HG03196 (cell line): Measurements from ENCODE around the gene KLF15.

Source experiments
- ATAC-seq: cut with Tn5 transposase; IDR thresholded peaks from one replicate; pipeline ENCODE4 v1.9.1; 2021; ENCODE audit not compliant: unreplicated experiment

The KLF15 gene

DNA sequence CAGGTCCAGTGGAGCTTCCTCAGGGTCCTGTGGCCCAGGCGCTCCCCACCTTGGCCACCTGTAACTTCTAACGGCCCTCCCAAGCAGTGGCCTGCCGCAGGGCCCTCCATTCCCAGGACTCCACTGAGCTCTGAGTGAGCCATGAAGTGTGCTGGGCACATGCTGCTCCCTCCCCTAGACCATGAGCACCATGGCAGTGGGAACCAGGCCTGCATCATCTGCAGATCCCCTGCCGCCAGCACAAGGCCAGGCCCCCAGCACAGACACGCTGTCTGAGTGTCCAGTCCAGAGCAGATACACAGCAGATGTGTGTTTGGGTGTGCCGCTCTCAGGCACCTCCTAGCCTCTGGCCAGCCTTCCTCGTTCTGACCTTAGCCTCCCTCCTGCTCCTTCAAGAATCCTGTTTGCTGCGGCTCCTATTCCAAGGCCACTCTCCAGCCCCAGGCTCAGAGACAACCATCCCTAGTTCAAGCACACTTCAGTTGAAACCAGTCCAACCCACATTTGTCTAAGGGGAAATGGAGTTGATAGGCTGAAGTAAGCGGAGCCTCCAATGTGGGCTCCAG, 7.0 kb upstream of the KLF15 start:
- no peak for ATAC-seq

- no peak for ATAC-seq
Measured at GRCh38 chr3:126361211-126361610, 4.0 kb upstream of the KLF15 start.

DNA sequence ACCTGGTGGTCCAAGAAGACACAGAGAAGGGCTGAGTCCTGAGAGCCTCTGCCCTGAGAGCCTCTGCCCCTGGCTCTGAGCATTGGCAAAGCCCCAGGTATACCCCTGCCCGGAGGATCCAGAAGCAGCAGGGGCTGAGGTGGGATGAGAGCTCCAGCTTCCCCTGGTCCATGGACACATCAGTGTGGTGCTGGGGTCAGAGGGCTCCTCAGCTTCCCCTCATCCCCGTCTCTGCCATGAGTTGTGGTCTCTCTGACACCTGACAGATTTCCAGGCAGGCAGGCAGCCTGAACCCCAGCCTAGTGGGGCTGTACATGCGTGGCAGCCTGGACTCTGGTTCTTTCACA, 3.5 kb upstream of the KLF15 start:
- ATAC-seq = no peak

DNA sequence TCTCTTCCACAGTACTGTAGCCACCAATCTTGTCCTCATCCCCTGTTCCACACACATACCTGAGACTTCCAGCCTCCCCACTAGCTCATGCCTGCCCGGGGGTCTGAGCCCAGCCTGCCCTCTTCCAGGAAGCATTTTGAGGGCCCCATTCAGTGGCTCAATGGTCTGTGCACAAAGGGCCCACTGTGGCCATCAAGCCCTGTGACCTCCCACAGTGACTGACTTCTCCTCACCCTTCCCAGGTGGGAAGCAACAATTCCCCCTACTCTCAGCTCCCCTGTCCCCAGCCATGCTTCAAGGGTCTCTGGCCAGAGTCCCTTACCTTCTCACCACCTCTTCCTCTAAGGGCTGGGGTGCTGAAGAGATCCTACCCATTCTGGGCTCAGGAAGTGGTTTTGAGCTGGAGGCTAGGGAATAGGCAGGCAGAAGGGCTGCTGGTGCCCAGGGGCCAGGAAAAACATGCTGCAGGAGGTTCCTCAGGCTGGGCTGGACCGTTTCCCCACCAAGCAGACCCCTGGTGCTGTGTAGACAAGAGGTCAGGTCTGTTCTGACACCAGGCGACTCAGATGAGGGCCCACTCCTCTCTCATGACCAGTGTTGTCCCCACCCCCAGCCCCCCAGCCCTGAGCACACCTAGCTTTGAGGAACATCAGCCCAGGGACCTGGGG, 3.0 kb upstream of the KLF15 start:
- no peak for ATAC-seq

- ATAC-seq = no peak
Measured at GRCh38 chr3:126358816-126359181, 1.6 kb upstream of the KLF15 start.

GRCh38 chr3:126358038-126358815, 1.0 kb upstream of the KLF15 start:
- no peak for ATAC-seq

GRCh38 chr3:126356373-126357264, 589 bp downstream of the KLF15 start:
- ATAC-seq = no peak

GRCh38 chr3:126355777-126356372, 1.3 kb downstream of the KLF15 start:
- no peak for ATAC-seq

DNA sequence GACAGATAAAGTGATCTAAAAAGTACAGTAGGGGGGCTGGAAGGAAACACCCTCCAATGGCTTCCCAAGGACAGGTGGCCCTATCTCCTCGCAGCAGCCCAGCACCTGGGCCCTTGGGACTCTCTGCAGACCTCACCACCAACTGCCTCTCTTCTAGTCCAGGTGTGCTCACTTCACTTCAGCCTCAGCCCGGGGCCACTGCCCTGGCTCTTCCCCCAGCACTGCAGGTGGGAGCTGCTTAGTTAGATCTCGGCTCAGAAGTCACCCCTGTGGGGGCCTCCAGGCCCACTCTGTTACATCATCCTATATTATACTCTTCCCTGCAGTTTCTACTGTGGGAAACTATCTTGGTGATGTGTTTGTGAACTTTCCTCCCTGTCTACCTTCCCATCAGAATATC, 2.0 kb downstream of the KLF15 start:
- ATAC-seq = no peak

DNA sequence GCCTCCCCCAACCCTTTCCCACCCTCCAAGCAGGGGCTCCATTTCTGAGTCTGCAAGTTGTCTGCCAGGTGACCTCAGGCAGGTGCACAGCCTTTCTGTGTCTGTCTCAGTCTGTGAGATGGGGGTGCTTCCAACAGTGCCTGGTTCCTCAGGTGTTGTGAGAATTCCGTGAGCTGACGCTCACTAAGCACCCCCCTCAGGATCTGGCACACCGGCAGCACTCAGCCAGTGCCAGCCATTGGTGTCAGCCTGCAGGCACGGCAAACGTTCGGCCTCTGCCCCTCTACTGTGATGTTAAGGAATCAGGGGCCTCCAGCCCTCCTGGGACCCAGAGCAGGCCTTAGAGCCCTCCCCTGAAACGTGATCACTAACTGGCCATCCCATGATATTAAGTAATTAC, 2.4 kb downstream of the KLF15 start:
- no peak for ATAC-seq

DNA sequence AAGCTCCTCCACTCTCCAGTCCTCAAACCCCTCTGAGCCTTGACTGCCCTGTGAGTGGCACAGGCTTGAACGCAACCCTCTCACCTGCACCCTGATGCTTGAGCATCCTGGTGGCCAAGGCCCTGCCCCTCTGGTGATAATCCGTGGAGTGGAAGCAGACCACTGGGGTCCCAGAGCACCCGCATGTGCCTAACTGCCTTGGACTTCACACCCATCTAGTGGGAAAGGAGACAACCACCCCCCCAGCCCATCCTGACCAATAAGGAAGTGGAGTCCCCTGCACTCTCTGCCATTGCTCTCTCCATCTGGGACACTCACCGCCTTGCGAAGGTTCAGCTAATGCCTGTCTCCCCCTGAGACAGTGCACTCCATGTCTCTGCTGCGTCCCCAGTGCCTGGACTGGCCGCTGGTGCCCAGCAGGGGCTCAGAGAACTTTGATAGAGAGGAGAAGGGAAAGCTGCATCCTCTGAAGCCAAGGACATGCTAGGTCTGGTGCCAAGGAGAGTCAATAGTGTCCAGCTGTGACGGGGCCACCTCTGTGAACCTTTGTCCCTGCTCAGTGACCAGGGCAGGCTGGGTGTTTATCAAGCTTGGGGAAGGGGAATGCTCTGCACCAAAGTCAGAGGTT, 3.4 kb downstream of the KLF15 start:
- no peak for ATAC-seq

DNA sequence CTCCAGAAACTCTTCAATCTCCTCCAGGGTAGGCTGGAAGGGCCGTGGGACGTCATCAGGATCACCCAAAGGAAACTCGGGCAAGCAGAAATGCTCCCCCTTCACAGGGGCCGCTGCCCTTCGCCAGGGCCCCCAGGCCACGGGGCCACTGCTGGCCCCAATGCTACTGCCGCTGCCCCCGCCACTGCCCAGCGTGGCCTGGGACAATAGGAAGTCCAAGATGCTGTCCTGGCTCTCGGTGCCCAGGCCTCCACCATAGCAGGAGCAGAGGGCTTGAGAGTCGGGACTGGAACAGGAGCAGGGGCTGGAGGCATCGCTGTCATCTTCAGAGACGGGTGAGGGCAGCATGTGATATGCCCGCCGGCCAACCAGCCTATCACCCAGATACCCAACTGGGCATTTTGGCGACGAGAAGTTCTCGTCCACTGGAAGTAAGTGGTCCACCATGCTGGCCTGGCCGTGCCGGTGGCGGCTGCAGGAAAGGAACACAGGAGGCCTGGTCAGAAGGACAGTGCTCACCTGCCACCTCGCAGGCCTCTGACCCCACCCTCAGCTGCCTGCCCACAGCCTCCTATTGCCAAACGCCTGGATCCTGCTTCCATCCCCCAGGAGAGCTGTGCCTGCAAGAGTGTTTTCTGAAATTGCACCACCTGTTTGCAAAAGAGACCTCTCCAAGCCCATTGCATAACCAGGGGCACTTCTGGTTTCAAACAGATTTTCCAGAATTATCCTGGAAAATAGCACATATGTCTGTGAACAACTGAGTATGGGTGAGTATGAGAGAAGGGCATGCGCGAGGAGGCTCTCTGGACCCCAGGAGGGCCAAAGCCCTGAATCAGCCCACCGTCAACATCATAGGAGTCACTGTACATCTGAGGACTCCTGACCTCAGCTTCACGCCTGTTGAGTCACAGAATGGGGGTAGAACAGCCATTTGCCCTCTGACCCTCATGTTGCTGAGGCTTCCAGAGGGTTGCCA, 4.4 kb downstream of the KLF15 start:
- no peak for ATAC-seq

DNA sequence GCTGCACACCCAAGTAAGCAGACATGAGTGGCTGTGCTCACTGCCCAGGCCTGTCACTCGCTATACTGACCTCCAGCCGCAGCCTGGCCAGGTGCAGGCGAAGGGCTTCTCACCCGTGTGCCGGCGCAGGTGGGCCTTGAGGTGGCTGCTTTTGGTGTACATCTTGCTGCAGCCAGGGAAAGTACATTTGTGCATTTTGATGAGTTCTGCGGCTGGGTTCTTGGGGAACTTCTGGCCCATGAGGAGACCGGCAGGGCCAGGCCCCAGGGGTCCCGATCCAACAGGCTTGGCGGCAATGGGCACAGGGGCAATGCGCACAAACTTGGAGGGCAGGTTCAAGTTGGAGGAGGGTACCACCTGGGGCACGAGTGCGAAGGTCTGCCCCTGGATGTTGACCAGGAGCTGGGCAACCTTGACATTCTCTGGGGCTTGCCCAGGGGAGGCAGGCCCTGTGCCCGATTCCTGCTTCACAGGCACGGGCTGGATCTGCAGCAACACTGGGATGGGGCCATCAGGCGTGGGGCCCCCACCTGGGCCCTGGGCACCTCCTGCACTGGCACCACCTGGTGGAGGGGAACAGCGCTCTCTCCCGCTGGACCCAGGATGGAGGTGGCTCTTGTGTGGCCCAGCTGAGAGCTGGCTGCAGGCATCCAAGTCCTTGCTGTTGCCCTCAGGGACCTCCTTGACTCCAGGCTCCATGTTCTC, 5.3 kb downstream of the KLF15 start:
- ATAC-seq = no peak

GRCh38 chr3:126351086-126351770, 6.0 kb downstream of the KLF15 start:
- ATAC-seq = no peak

DNA sequence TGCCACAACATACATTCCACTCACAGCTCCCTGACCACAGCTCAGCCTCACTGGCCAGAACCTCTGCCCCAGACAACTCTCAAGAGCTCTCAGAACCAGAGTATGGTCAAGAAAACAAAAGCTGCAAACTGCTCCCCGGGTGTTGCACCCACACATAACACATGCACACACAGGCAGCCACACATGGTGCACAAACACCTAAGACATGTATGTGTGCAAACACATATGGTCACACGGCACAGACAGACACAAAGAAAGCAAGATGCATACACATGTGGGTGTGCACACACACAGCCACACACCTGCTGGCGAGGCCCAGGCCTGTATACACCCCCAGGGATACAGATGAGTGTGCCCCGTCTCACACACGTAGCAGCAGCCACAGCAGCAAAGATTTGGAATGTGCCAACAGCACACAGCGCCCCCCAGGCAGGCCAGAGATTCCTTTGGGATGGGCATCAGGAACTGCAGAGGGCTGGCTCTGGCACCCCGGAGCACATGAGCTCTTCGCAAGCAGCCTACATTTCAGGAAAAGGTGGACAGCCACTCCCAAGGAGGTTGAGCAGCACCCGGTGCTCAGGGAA, 6.6 kb downstream of the KLF15 start:
- no peak for ATAC-seq

DNA sequence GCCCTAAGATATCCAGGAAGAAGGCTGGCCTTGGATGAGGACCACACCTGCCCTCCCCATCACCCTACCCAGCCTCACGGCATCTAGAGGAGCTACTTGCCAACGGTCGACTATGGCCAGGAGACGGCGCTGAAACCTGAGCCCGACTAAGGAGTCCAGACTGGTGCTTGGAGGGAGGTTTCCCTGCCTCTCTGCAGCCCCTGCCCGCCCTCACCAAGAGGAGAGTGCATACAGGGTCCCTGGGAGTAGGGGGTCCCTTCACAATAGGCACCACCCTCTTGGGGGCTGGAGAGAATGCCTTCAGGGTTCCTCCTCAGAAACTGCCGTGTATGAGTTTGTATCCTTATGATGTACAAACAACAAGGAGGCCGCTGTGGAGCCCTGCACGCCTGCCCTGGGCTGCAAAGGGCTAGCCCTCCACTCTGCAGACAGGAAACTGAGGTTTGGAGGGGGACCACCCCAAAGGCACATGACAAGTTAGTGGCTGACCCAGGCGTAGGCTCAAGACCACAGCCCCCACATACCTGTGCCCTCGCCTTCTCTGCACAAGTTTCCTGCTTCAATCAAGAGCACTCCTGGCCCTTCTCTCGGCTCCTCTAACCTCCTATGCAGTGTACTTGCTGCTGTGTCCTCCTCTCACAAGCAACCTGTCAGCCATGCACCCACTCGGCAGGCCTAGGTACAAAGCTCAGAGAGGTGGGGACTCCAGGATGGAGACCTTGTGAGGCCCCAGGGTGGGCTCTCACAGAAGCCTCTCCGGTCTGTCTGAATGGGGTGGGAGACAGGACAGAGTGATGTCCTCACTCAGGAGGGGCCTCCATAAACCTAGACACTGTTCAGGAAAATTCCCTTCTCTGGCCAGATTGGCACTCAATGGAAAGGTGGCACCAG, 7.4 kb downstream of the KLF15 start:
- no peak for ATAC-seq

- no peak for ATAC-seq
Measured at GRCh38 chr3:126349071-126349470, 8.1 kb downstream of the KLF15 start.
